GM21825 (cell line): Measurements from ENCODE around the gene NEUROD2.
"Not testable (repeated sequence)": the region's sequence is repeated elsewhere in the genome, so short reads cannot be mapped to it uniquely, and the experiment has no call there.

Experiments
- ATAC-seq: cut with Tn5 transposase; IDR thresholded peaks from one replicate; pipeline ENCODE4 v1.9.1; 2021; ENCODE audit warnings: mild to moderate bottlenecking, moderate library complexity; ENCODE audit not compliant: unreplicated experiment

Gene NEUROD2

GRCh38 chr17:39603304-39604016, 4.3 kb downstream of the NEUROD2 start:
- no peak for ATAC-seq

DNA sequence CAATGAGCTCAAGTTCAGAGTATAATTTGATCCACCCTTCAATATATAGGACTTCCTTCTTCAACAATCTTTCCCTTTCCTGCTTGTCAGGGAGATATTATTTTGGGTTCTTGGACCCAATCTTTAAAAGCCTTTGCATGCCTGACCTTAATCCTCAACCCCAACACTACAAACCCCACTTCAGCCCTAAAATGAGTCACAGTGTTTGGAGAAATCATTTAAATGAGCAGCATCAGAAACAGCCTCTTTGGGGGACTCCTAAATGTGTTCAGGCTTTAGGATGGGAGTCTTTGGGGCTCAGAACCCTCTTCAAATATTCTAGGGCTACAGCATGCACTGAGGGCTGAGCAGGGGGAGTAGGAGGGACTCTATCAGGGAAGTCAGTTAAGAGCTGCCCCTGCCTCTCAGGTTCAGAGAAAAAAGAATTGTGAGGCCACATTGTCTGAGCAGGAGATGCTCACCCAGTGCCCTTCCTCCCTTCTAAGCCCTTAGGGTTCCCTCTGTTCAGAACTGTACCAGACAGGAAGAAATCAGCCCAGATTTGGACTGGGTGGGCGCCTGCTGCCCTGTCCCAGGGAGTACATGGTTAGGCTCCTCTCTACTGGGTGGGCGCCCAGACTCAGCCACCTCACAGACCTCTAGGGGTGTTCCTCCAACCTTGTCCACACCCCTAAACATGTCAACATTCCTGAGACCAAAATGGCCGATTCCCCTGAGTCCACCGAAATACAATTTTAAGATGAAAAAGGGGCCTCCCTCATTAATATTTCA, 5.0 kb downstream of the NEUROD2 start:
- no peak for ATAC-seq

DNA sequence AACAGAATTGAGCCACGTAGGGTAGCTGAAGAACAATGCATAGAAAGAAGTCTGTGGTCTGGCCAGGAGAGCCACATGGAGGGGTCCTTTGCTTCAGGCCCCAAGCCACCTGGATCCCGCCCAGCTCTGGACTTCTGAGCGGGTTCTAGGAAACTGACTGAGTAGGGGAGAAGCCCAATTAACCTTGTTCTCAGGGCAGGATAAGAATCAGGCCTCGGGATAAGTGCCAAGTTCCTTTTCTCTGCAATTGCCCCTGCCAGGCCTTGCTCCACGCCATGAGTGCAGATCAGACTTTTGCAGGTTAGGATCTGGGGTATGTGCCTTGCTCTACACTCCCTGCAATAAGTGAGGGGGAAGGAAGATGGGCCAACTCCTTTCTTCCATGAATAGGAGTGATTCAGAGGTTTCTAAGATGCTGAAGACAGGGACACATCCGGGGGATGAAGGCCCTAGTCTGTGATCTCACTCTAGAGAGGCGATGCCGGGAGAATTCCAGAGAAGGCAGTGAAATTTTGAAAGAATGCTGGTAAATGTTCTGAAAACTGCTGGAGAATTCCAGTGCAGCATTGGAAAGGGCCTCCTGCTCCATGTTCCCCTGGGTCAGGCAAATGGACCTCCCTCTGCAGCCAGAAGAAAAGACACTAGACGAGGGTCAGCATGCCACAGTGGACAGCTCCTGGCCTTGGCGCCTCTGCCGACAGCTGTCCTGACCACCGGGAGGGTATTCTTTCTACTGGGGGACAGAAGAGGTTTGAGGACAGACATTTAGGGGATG, 5.8 kb downstream of the NEUROD2 start:
- no peak for ATAC-seq

- no peak for ATAC-seq
These were observed 6.6 kb downstream of the NEUROD2 start for GRCh38 chr17:39600997-39601597.

GRCh38 chr17:39600288-39600996, 7.3 kb downstream of the NEUROD2 start:
- no peak for ATAC-seq

DNA sequence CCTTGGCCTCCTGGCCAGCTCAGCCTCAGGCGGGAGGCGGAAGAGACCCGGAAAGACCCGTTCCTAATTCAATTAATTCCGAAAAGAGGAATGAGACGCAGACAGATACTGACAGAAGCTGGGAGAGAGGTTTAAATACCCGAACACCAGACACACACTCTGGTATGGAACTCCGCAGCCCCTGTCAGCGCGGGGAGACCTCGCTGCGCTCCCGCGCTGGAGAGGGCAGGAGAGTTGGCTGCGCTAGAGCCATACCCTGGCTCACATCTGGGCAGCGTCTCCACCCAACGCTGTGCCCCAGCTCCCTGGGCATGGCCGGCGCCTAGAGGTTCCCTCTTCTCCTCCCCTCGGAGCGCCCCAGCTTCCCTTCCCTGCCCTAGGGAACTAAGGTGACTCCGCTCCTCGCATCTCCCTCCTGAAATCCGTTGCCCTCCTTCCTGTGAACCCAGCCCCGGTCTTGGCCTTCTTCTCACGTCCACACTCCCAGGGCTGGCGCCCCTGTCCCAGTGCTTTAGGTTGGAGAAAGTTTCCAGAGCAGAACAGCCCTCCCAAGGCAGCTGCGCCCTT, 8.0 kb downstream of the NEUROD2 start:
- no peak for ATAC-seq

DNA sequence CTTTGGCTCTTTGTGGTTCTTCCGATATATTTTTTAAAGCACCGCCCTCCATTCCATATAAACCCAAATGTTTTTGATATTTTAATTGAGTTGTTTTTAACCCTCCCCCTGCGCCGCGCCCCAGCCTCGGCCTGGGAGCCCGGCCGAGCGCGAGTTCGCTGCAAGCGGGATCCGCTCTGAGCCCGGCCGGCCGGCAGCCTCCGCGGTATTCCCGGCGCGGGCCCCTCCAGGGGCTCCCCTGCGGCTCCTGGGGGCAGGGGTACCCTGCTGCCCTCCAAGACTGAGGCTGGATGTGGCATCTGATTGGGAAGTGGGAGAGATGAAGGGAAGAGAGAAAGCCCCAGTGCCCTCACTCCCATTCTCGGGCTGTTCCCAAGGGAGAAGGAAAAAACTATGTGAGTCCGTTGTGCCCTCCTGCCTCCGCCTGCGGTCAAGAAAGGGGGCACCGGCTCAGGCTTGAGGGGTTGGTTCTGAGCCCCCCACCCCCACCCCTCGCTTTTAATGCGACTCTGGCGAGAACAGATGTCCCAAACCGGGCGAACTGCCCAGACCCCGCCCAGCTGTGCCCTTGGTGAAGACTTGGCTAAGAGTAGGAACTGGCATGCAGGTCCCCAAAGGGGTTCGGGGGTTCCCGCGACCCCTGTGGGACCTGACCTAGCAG, 8.6 kb downstream of the NEUROD2 start:
- no peak for ATAC-seq

- no peak for ATAC-seq
These were observed 9.1 kb downstream of the NEUROD2 start for GRCh38 chr17:39598630-39599003.

DNA sequence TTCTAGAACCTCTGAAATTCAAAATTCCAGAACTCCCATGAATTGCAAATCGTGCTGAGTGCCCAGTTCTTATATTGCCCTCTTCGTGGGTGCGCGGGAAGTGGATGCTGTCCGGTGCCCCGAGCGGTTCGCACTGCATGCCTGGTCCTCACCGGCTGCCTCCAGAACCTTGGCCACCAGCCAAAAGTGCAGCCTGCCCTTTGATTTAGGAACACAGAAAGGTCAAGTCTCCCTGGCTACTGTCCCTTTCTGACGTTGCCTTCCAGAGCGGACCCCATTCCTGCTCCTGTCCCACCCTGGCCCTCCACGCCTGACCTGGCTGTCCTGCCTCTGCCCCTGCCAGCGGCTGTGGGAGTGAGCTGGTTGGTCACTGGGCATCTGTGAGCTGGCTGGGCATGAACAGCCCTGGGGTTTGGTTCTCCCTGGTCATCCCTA, 9.7 kb downstream of the NEUROD2 start:
- ATAC-seq: no peak

GRCh38 chr17:39597372-39598046, 10.2 kb downstream of the NEUROD2 start:
- no peak for ATAC-seq

GRCh38 chr17:39596543-39597267, 11.0 kb downstream of the NEUROD2 start:
- ATAC-seq: no peak

GRCh38 chr17:39595928-39596510, 11.7 kb downstream of the NEUROD2 start:
- no peak for ATAC-seq

DNA sequence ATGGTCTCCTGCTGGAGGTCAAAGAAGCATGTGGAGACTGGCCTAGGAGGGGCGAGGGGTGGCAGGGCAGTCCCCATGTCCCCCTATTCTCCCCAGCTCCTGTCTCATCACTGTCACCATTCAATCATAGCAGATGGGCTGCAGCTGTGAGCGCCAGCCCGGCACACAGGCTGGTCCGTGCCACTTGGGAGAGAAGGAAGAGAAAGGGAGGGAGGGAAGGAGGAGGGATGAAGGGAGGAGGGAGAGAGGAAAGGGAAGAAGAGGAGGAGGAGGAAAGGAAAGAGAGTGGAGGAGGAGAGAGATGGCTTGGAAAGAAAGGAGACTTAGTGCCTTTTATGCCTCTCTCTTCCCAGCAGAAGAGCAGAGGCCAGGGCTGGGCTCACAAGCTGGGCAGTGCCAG, 12.4 kb downstream of the NEUROD2 start:
- no peak for ATAC-seq

GRCh38 chr17:39593371-39593770, 14.3 kb downstream of the NEUROD2 start:
- ATAC-seq: no peak

DNA sequence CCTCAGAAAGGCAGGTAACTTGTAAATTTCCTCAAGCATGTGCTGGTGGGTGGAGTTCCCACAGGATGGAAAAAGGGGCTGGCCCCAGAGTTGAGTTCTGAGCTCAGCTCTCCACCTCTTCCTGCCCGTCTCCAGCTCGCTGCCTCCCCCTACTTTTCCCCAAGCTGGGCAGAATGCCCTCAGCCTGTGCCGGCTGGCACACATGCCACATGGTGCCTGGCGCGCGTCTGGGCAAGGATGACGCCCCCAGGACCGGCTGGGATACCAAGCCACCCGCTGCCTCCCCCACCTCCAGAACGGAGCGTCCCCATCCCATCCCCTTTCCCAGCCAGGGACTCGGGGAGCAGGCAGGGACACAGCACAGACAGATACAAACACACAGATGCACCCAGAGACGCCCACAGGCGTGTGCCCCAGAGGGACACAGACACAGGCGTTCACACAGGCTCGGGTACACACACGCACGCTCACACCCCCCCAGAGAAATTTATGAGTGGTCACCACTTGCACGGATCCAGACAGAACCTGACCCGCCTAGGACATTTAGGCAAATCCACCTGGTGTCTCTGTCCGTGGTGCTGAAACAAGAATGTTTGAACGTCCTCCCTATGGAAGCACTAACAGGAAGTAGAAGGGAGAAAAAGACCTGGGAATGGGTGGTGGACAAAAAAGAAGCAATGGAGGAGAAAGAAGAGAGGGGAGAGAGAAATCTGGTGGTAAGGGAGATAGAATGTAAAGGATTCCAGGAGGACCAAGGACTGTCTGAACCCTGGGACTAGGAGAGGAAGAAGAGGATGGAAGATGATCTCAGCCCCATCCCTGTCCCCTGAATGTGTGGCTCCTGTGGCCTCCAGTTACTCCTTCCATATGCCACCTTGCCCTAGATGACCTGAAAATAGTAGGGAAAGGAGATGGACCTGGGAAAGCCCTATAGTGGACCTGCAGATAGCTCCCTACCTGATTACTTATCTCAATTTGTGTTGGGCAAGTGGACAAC, 15.5 kb downstream of the NEUROD2 start:
- ATAC-seq: no peak

DNA sequence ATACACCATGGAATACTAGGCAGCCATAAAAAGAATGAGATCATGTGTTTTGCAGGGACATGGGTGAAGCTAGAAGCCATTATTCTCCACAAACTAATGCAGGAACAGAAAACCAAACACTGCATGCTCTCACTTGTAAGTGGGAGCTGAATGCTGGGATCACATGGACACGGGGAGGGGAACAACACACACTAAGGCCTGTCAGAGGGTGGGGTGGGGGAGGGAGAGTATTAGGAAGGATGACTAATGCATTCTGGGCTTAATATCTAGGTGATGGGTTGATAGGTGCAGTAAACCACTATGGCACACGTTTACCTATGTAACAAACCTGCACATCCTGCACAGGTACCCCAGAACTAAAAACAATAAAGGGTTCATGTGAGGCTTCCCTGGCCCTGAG, 17.5 kb downstream of the NEUROD2 start:
- not testable (repeated sequence) for ATAC-seq

DNA sequence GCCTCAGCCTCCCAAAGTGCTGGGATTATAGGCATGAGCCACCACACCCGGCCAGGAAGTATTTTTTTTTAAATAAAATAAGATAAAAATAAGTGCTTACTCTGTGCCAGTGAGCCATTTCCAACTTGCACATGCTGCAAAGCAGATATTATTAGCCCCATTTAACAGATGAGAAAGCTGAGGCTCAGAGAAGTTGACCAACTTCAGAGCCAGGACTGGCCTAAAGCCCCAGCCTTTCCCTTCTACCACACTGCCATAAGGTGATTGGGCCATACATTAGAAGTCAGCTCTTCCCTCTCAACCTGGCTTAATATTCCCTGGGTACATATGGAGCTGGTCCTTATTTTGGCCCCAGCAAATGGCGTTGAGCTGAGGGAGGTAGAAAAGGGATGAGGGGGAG, 25.1 kb downstream of the NEUROD2 start:
- no peak for ATAC-seq
